H1 (cell line): ENCODE data around the gene CEP120. TPM values are rescaled to one million over a fixed set of nuclear protein-coding genes. Genes with fewer than 3 reads are reported as not detected.

ENCODE experiments used
- CTCF ChIA-PET: fragments of 300-600 bp; sonication (Branson Sonifier 250); formaldehyde crosslinking; loops from one replicate; lab custom pipeline; 2021; ENCODE audit not compliant: partially characterized antibody; lab: Charles Lee
- POLR2A ChIA-PET: fragments of 300-600 bp; sonication (Branson Sonifier 250); formaldehyde crosslinking; loops from one replicate; lab custom pipeline; 2021; ENCODE audit warnings: inconsistent platforms; ENCODE audit not compliant: partially characterized antibody; lab: Charles Lee
- DNase-seq, 2 experiments: peaks; one replicate each; pipeline versions ENCODE4 v3.0.0 to v3.0.0-alpha.2; 2010 to 2022; ENCODE audit warnings: low spot score in 2 of 2, low read depth in 1 of 2, mixed read lengths in 1 of 2
- FAIRE-seq: peaks from 2 replicates; lab custom pipeline; 2011; peaks lifted over from hg19 to GRCh38; lab: Jason Lieb, UNC
- H2AFZ ChIP-seq: 2 replicates; pipeline ENCODE4 v1.8.1; 2012; ENCODE audit warnings: low read length, inconsistent platforms
- H2AK5ac ChIP-seq: 2 replicates; pipeline ENCODE4 v1.6.1; 2013; ENCODE audit warnings: low read depth, low read length
- H2BK120ac ChIP-seq: replicated peaks from 2 replicates; pipeline ENCODE3; 2013; ENCODE audit warnings: low read depth, low read length, inconsistent platforms
- H2BK12ac ChIP-seq: 2 replicates; pipeline ENCODE4 v1.6.1; 2013; ENCODE audit warnings: low read depth, low read length
- H2BK15ac ChIP-seq: 2 replicates; pipeline ENCODE4 v1.6.1; 2013; ENCODE audit warnings: low read length
- H2BK20ac ChIP-seq: 2 replicates; pipeline ENCODE4 v1.6.1; 2013; ENCODE audit warnings: low read length
- H2BK5ac ChIP-seq: 2 replicates; pipeline ENCODE4 v1.6.1; 2013; ENCODE audit warnings: low read depth, low read length
- H3K14ac ChIP-seq: 2 replicates; pipeline ENCODE4 v1.6.1; 2013; ENCODE audit warnings: inconsistent platforms; ENCODE audit not compliant: insufficient read length
- H3K18ac ChIP-seq: 2 replicates; pipeline ENCODE4 v1.6.1; 2013; ENCODE audit warnings: low read length; ENCODE audit errors: extremely low read depth
- H3K23ac ChIP-seq: 2 replicates; pipeline ENCODE4 v1.6.1; 2013; ENCODE audit warnings: inconsistent platforms; ENCODE audit not compliant: insufficient read length
- H3K23me2 ChIP-seq: 2 replicates; pipeline ENCODE4 v1.6.1; 2013; ENCODE audit warnings: low read depth, low read length
- H3K27ac ChIP-seq: 2 replicates; pipeline ENCODE4 v1.6.1; 2011; ENCODE audit warnings: low read depth, low read length, inconsistent platforms
- H3K27me3 ChIP-seq, 4 experiments: replicated peaks in 1 of 4; 1 replicate in 1 of 4; 2 replicates in 3 of 4; pipeline versions ENCODE4 v1.6.1 to v1.8.1; 2011 to 2013; ENCODE audit warnings: low read length in 3 of 4, mild to moderate bottlenecking in 3 of 4, inconsistent platforms in 2 of 4, mixed read lengths in 2 of 4, moderate library complexity in 1 of 4; ENCODE audit not compliant: control insufficient read depth in 3 of 4, insufficient read depth in 3 of 4; ENCODE audit errors: extremely low read depth in 1 of 4
- H3K36me3 ChIP-seq, 4 experiments: 2 replicates each; pipeline versions ENCODE4 v1.6.1 to v1.8.1; 2011 to 2013; ENCODE audit warnings: mild to moderate bottlenecking in 4 of 4, low read length in 3 of 4, moderate library complexity in 2 of 4, control low read depth in 1 of 4, inconsistent platforms in 1 of 4; ENCODE audit not compliant: insufficient read depth in 4 of 4, control insufficient read depth in 2 of 4
- H3K4ac ChIP-seq: replicated peaks from 2 replicates; pipeline ENCODE3; 2013; ENCODE audit warnings: low read length, low read depth, mixed read lengths, inconsistent platforms; ENCODE audit not compliant: insufficient read length
- H3K4me1 ChIP-seq, 4 experiments: replicated peaks in 1 of 4; 1 replicate in 1 of 4; 2 replicates in 3 of 4; pipeline versions ENCODE4 v1.6.1 to v1.8.1; 2011 to 2013; ENCODE audit warnings: low read length in 3 of 4, inconsistent platforms in 2 of 4, mixed read lengths in 1 of 4; ENCODE audit not compliant: insufficient read depth in 4 of 4, control insufficient read depth in 3 of 4
- H3K4me2 ChIP-seq, 2 experiments: 2 replicates each; pipeline versions ENCODE4 v1.6.1 to v1.8.1; 2011 to 2013; ENCODE audit warnings: low read depth in 2 of 2, low read length in 2 of 2, control low read depth in 1 of 2, inconsistent platforms in 1 of 2, mild to moderate bottlenecking in 1 of 2; ENCODE audit not compliant: insufficient read depth in 1 of 2
- H3K4me3 ChIP-seq, 4 experiments: fragments of 200-600, 300-600 bp in 1 of 4; sonication (generic), shearing (Covaris generic), sonication (Bioruptor Twin) in 1 of 4; 2 replicates each; pipeline versions ENCODE4 v1.5.1 to v1.8.1; 2011 to 2016; ENCODE audit warnings: low read length in 4 of 4, low read depth in 3 of 4, control low read depth in 2 of 4, inconsistent platforms in 2 of 4, mild to moderate bottlenecking in 2 of 4, mixed read lengths in 1 of 4, moderate library complexity in 1 of 4; ENCODE audit not compliant: insufficient read depth in 2 of 4; ENCODE audit errors: extremely low read depth in 1 of 4
- H3K56ac ChIP-seq: replicated peaks from 2 replicates; pipeline ENCODE3; 2013; ENCODE audit warnings: low read depth, mild to moderate bottlenecking, mixed read lengths, low read length, inconsistent platforms; ENCODE audit not compliant: insufficient read length
- H3K79me1 ChIP-seq: 2 replicates; pipeline ENCODE4 v1.6.1; 2013; ENCODE audit warnings: low read depth, low read length, control low read depth
- H3K79me2 ChIP-seq, 2 experiments: 2 replicates each; pipeline versions ENCODE4 v1.6.1 to v1.8.1; 2012 to 2013; ENCODE audit warnings: low read length in 2 of 2, mild to moderate bottlenecking in 2 of 2, inconsistent platforms in 1 of 2; ENCODE audit not compliant: insufficient read depth in 2 of 2, control insufficient read depth in 1 of 2
- H3K9ac ChIP-seq, 4 experiments: replicated peaks in 1 of 4; 1 replicate in 1 of 4; 2 replicates in 3 of 4; pipeline versions ENCODE4 v1.6.1 to v1.8.1; 2011 to 2013; ENCODE audit warnings: low read depth in 3 of 4, low read length in 3 of 4, control low read depth in 2 of 4, mild to moderate bottlenecking in 2 of 4, moderate library complexity in 2 of 4, inconsistent platforms in 1 of 4; ENCODE audit errors: extremely low read depth in 1 of 4
- H3K9me3 ChIP-seq, 2 experiments: 2 replicates each; pipeline versions ENCODE4 v1.6.1 to v1.8.1; 2012 to 2013; ENCODE audit warnings: mild to moderate bottlenecking in 2 of 2, moderate library complexity in 2 of 2, control low read depth in 1 of 2, inconsistent platforms in 1 of 2, low read depth in 1 of 2, low read length in 1 of 2, mixed read lengths in 1 of 2; ENCODE audit not compliant: insufficient read depth in 2 of 2
- H4K20me1 ChIP-seq, 2 experiments: replicated peaks in 1 of 2; 2 replicates each; pipeline versions ENCODE3 to v1.8.1; 2011 to 2013; ENCODE audit warnings: inconsistent platforms in 2 of 2, low read length in 2 of 2, mild to moderate bottlenecking in 1 of 2; ENCODE audit not compliant: insufficient read depth in 2 of 2, control insufficient read depth in 1 of 2
- H4K5ac ChIP-seq: 2 replicates; pipeline ENCODE4 v1.6.1; 2013; ENCODE audit warnings: low read length, low read depth, mixed read lengths, inconsistent platforms; ENCODE audit not compliant: insufficient read length
- H4K8ac ChIP-seq: 2 replicates; pipeline ENCODE4 v1.8.0; 2013; ENCODE audit warnings: mild to moderate bottlenecking, moderate library complexity, low read length, inconsistent platforms; ENCODE audit not compliant: insufficient read depth; ENCODE audit errors: extremely low read depth
- H4K91ac ChIP-seq: replicated peaks from 2 replicates; pipeline ENCODE3; 2013; ENCODE audit warnings: low read length, mixed read lengths, inconsistent platforms; ENCODE audit not compliant: insufficient read length
- EZH2 ChIP-seq: fragments of 200-600 bp; sonication (generic); IDR thresholded peaks from 2 replicates; pipeline ENCODE4 v1.7.1; 2012; ENCODE audit warnings: low read depth, mild to moderate bottlenecking, moderate library complexity, low read length, inconsistent platforms; ENCODE audit not compliant: severe bottlenecking
- GTF2F1 ChIP-seq: IDR thresholded peaks from 2 replicates; pipeline ENCODE4 v1.6.1; 2012; ENCODE audit warnings: low read depth, low read length, improper control_type of control experiment, borderline replicate concordance
- HDAC6 ChIP-seq: IDR thresholded peaks from one replicate; pipeline ENCODE4 v1.7.1; 2012; ENCODE audit warnings: low read depth, mild to moderate bottlenecking, inconsistent platforms, low read length, moderate library complexity
- JUN ChIP-seq: IDR thresholded peaks from 2 replicates; pipeline ENCODE4 v1.6.1; 2011; ENCODE audit warnings: low read depth, mild to moderate bottlenecking, improper control_type of control experiment, low read length
- KDM1A ChIP-seq: fragments of 200-600, 300-600 bp; sonication (generic); IDR thresholded peaks from 2 replicates; pipeline ENCODE4 v1.7.1; 2016; ENCODE audit warnings: mild to moderate bottlenecking, low read length, borderline replicate concordance
- NRF1 ChIP-seq: IDR thresholded peaks from 2 replicates; pipeline ENCODE4 v1.6.1; 2011; ENCODE audit warnings: mild to moderate bottlenecking, low read depth, low read length, improper control_type of control experiment
- PHF8 ChIP-seq: fragments of 200-600 bp; sonication (generic); conservative IDR thresholded peaks from 2 replicates; pipeline ENCODE4 v1.7.1; 2012; ENCODE audit warnings: low read depth, mild to moderate bottlenecking, inconsistent platforms, low read length, moderate library complexity
- RBBP5 ChIP-seq: IDR thresholded peaks from 2 replicates; pipeline ENCODE4 v1.7.1; 2012; ENCODE audit warnings: low read depth, mild to moderate bottlenecking, inconsistent platforms, low read length, moderate library complexity, borderline replicate concordance
- RXRA ChIP-seq: IDR thresholded peaks from 2 replicates; pipeline ENCODE4 v1.6.1; 2011; ENCODE audit warnings: low read depth, mild to moderate bottlenecking, low read length, moderate library complexity; ENCODE audit not compliant: insufficient read depth
- SAP30 ChIP-seq: fragments of 300-600 bp; sonication (generic); IDR thresholded peaks from 2 replicates; pipeline ENCODE4 v1.7.1; 2012; ENCODE audit warnings: low read length, moderate library complexity, mild to moderate bottlenecking, inconsistent platforms; ENCODE audit not compliant: insufficient read depth, insufficient replicate concordance
- SIX5 ChIP-seq: IDR thresholded peaks from 2 replicates; pipeline ENCODE4 v1.6.1; 2011; ENCODE audit warnings: mild to moderate bottlenecking, low read depth, low read length
- TAF7 ChIP-seq: optimal IDR thresholded peaks from 2 replicates; pipeline ENCODE3; 2011; ENCODE audit warnings: low read depth, mild to moderate bottlenecking, inconsistent platforms, low read length, moderate library complexity, borderline replicate concordance
- TEAD4 ChIP-seq: IDR thresholded peaks from 2 replicates; pipeline ENCODE4 v1.6.1; 2012; ENCODE audit warnings: low read depth, low read length, inconsistent platforms, mixed read lengths
- ZNF274 ChIP-seq: IDR thresholded peaks from 2 replicates; pipeline ENCODE4 v1.7.0; 2012; ENCODE audit warnings: low read length, borderline replicate concordance; ENCODE audit errors: extremely low read depth
- WGBS, 2 experiments: shearing (Covaris generic) in 1 of 2; methylation state at CpG; one replicate each; pipeline versions ENCODE4 v1.1.6 to v1.1.7; 2013 to 2015; ENCODE audit warnings: low lambda C conversion rate in 2 of 2, mixed read lengths in 2 of 2, inconsistent platforms in 1 of 2, low coverage in 1 of 2, missing lambda C conversion rate in 1 of 2; ENCODE audit not compliant: insufficient replicate concordance in 2 of 2, insufficient coverage in 1 of 2, insufficient read length in 1 of 2; ENCODE audit errors: extremely low coverage in 1 of 2, missing lambda C conversion rate in 1 of 2; 5-methylcytosine and 5-hydroxymethylcytosine counted together
- polyA plus RNA-seq, 7 experiments: library from polyadenylated mRNA; depleted of rRNA in 3 of 7; stranded (reverse) in 5 of 7; unstranded in 2 of 7; fragments of >200 nt in 5 of 7; fragments of 200-250 nt in 2 of 7; gene quantifications; 1 replicate in 5 of 7; 2 replicates in 1 of 7; 4 replicates in 1 of 7; pipeline versions ENCODE4 v1.2.1 to v1.2.3, GENCODE V29; 2011 to 2013; ENCODE audit warnings: missing spikeins in 2 of 7, mixed read lengths in 2 of 7
- total RNA-seq: library from RNA; stranded (reverse); fragmentation: NEBNext Ultra II Directional; extraction: Animal tissue kit (Norgen Biotek cat#: 25700); gene quantifications from 2 replicates; pipeline ENCODE4 v1.2.1, GENCODE V29; 2021

Gene CEP120
- total and polyA plus RNA-seq, 2 of the 8 experiments (the other 6 are each of a cell fraction or from before 2014, with no cell fraction given) = 9.3 to 17.9 TPM

DNA sequence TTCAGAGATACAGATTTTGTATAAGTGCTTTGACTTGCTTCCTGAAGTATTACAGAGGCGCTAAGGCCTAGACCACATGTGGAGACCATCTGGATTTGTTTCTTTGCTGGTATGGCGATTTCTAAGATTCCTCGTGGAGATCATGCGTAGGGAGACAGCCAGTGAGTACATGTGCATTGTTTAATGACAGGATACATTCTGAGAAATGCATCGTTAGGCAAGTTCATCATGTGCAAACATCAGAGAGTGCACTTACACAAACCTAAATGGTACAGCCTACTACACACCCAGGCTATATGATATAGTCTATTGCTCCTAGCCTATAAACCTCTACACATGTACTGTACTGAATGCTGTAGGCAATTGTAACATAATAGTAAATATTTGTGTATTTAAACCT lies 16.5 kb upstream of the CEP120 start:
- H3K4me3 ChIP-seq = no peak overlapping the region
- FAIRE-seq (no peak), DNase-seq (no peak)
- H3K23ac ChIP-seq = no peak overlapping the region
- no peak overlapping the region for H4K5ac ChIP-seq
- no peak overlapping the region for H3K27ac ChIP-seq
- no peak overlapping the region for H2BK5ac ChIP-seq
- no peak overlapping the region for H2AK5ac ChIP-seq
- no peaks in the 10 kb centered on the region for H3K79me1 ChIP-seq
- no peak overlapping the region for H2BK120ac ChIP-seq
- no peak overlapping the region for H2BK20ac ChIP-seq
- no peak overlapping the region for H2AFZ ChIP-seq
- no peaks in the 10 kb centered on the region for H3K79me2 ChIP-seq
- no peaks in the 10 kb centered on the region for H3K4me1 ChIP-seq
- no peak overlapping the region for H3K14ac ChIP-seq
- no peaks in the 10 kb centered on the region for H3K36me3 ChIP-seq
- no peaks in the 10 kb centered on the region for H3K9me3 ChIP-seq
- H4K8ac ChIP-seq = no peak overlapping the region
- ChIA-PET POLR2A (no interaction called here), CTCF (no interaction called here)
- no peak overlapping the region for H2BK12ac ChIP-seq
- no peak overlapping the region for H3K18ac ChIP-seq
- H3K27me3 ChIP-seq = no peaks in the 10 kb centered on the region; a peak in 1 of 7 replicates
- H3K23me2 ChIP-seq = no peaks in the 10 kb centered on the region
- H2BK15ac ChIP-seq = no peak overlapping the region
- H3K4ac ChIP-seq = no peak overlapping the region
- WGBS, 2 experiments = 90% methylated on average over 5 of the region's 5 CpGs; no CpG with 5 or more reads in 1 of the 2 experiments
- no peak overlapping the region for H4K91ac ChIP-seq
- no peaks in the 10 kb centered on the region for H4K20me1 ChIP-seq
- H3K9ac ChIP-seq = no peak overlapping the region
- no peak overlapping the region for H3K56ac ChIP-seq
- no peak overlapping the region for H3K4me2 ChIP-seq
- TF ChIP-seq ZNF274 (no peak), PHF8 (no peak), GTF2F1 (no peak), TAF7 (no peak), RXRA (no peak), EZH2 (no peak), SAP30 (no peak), KDM1A (no peak), RBBP5 (no peak), JUN (no peak), HDAC6 (no peak), SIX5 (no peak), NRF1 (no peak), TEAD4 (no peak)
